Anterior cingulate cortex (tissue), 58 donors: ENCODE measurements around the gene HES6.
A peak's percentile ranks its signal among the peaks of the same experiment; 100 is the strongest.

ENCODE experiments used
- DNase-seq, 58 donors: peaks; one replicate each; lab custom pipeline; 2025; lab: John Stamatoyannopoulos, UW

Gene HES6

GRCh38 chr2:238203973-238204683 is 35.7 kb downstream of the HES6 start:
- peak in 1 of 58 donors; percentile 45 for DNase-seq

- peak in 57 of 58 donors; percentile 30 to 90 (median 81) for DNase-seq
Observed at GRCh38 chr2:238203094-238203972, 36.5 kb downstream of the HES6 start, which contains the start of gene ILKAP. Gene ILKAP (minus strand): TSS chr2:238203695. CDS start chr2:238203553, 142 bp downstream.

- peak in 1 of 58 donors; percentile 24 for DNase-seq
Observed at GRCh38 chr2:238202326-238203093, 37.3 kb downstream of the HES6 start.

- no peak for DNase-seq
Observed at GRCh38 chr2:238190445-238190844, 49.4 kb downstream of the HES6 start.
